SK-N-SH (cell line): ENCODE data around the gene IVNS1ABP. TPM values are rescaled to one million over a fixed set of nuclear protein-coding genes. Genes with fewer than 3 reads are reported as not detected.

ENCODE experiments used
- CTCF ChIA-PET: fragments of 300-600, 350-600 bp; formaldehyde crosslinking; extraction: SDS; loops from one replicate; lab custom pipeline; 2021; lab: Yijun Ruan, JAX
- POLR2A ChIA-PET: fragments of 350-600 bp; sonication (Branson Sonifier 250); formaldehyde crosslinking; extraction: SDS; loops from one replicate; lab custom pipeline; 2020; ENCODE audit warnings: antibody characterized with exemption, inconsistent platforms; lab: Yijun Ruan, JAX
- DNase-seq: peaks from one replicate; pipeline ENCODE4 v3.0.0; 2012
- H2AFZ ChIP-seq: fragments of 200-600 bp; sonication (generic); 2 replicates; pipeline ENCODE4 v1.8.1; 2016; ENCODE audit warnings: antibody characterized with exemption, mild to moderate bottlenecking, low read depth
- H3F3A ChIP-seq: fragments of 200-600 bp; sonication (generic); replicated peaks from 2 replicates; pipeline ENCODE3; 2016; ENCODE audit warnings: antibody characterized with exemption, mild to moderate bottlenecking; ENCODE audit not compliant: insufficient read depth
- H3K27ac ChIP-seq, 2 experiments: fragments of 200-500 bp in 1 of 2; fragments of 200-600 bp in 1 of 2; sonication (Bioruptor generic) in 1 of 2; sonication (generic), shearing (Covaris generic) in 1 of 2; 2 replicates each; pipeline versions ENCODE4 v1.5.1 to v1.6.1; 2014 to 2016; ENCODE audit warnings: low read depth in 2 of 2, inconsistent platforms in 1 of 2, low read length in 1 of 2, mild to moderate bottlenecking in 1 of 2, mixed read lengths in 1 of 2
- H3K27me3 ChIP-seq: fragments of 200-600 bp; sonication (generic), shearing (Covaris generic); 2 replicates; pipeline ENCODE4 v1.6.1; 2016; ENCODE audit warnings: mixed run types; ENCODE audit not compliant: insufficient read depth
- H3K36me3 ChIP-seq, 2 experiments: fragments of 200-500 bp in 1 of 2; fragments of 200-600 bp in 1 of 2; sonication (Bioruptor generic) in 1 of 2; sonication (generic) in 1 of 2; replicated peaks in 1 of 2; 2 replicates each; pipeline versions ENCODE3 to v1.5.1; 2014 to 2016; ENCODE audit warnings: low read length in 1 of 2, mild to moderate bottlenecking in 1 of 2; ENCODE audit not compliant: insufficient read depth in 2 of 2, control insufficient read depth in 1 of 2
- H3K4me1 ChIP-seq, 2 experiments: fragments of 200-500 bp in 1 of 2; fragments of 200-600 bp in 1 of 2; sonication (Bioruptor generic) in 1 of 2; sonication (generic), shearing (Covaris generic) in 1 of 2; 2 replicates each; pipeline versions ENCODE4 v1.5.1 to v1.6.1; 2014 to 2016; ENCODE audit warnings: low read depth in 1 of 2, low read length in 1 of 2, mixed run types in 1 of 2; ENCODE audit not compliant: insufficient read depth in 2 of 2, control insufficient read depth in 1 of 2
- H3K4me2 ChIP-seq: fragments of 200-600 bp; sonication (generic), shearing (Covaris generic); 2 replicates; pipeline ENCODE4 v1.6.1; 2017; ENCODE audit warnings: mixed run types
- H3K4me3 ChIP-seq, 2 experiments: fragments of 200-500 bp in 1 of 2; fragments of 200-600 bp in 1 of 2; sonication (Bioruptor generic) in 1 of 2; sonication (generic), shearing (Covaris generic) in 1 of 2; 2 replicates each; pipeline versions ENCODE4 v1.5.1 to v1.8.1; 2014 to 2016; ENCODE audit warnings: low read depth in 2 of 2, inconsistent platforms in 1 of 2, low read length in 1 of 2, mild to moderate bottlenecking in 1 of 2, mixed read lengths in 1 of 2, moderate library complexity in 1 of 2
- H3K79me2 ChIP-seq: fragments of 200-600 bp; sonication (generic); 2 replicates; pipeline ENCODE4 v1.8.1; 2017; ENCODE audit warnings: mild to moderate bottlenecking; ENCODE audit not compliant: insufficient read depth
- H3K9ac ChIP-seq: fragments of 200-600 bp; sonication (generic); 2 replicates; pipeline ENCODE4 v1.6.1; 2017; ENCODE audit warnings: mixed run types
- H3K9me2 ChIP-seq: fragments of 200-600 bp; sonication (generic); 2 replicates; pipeline ENCODE4 v1.6.1; 2017; ENCODE audit warnings: mixed run types
- H3K9me3 ChIP-seq: fragments of 200-600 bp; sonication (generic); 2 replicates; pipeline ENCODE4 v1.6.1; 2017; ENCODE audit warnings: mixed run types, mild to moderate bottlenecking, moderate library complexity
- H4K20me1 ChIP-seq: fragments of 200-600 bp; sonication (generic); 2 replicates; pipeline ENCODE4 v1.6.1; 2017; ENCODE audit warnings: mild to moderate bottlenecking, mixed run types; ENCODE audit not compliant: insufficient read depth
- ELF1 ChIP-seq: IDR thresholded peaks from 2 replicates; pipeline ENCODE4 v1.4.0; 2012
- FOXJ3 ChIP-seq: sonication (generic); formaldehyde crosslinking; IDR thresholded peaks from 2 replicates; pipeline ENCODE4 v1.5.1; 2020; ENCODE audit warnings: mild to moderate bottlenecking, missing genetic modification reagents
- FOXM1 ChIP-seq: IDR thresholded peaks from 2 replicates; pipeline ENCODE4 v1.4.0; 2012; ENCODE audit warnings: low read depth, mild to moderate bottlenecking
- JUND ChIP-seq: IDR thresholded peaks from 2 replicates; pipeline ENCODE4 v1.4.0; 2012
- MXI1 ChIP-seq: IDR thresholded peaks from 2 replicates; pipeline ENCODE4 v1.6.1; 2012; ENCODE audit warnings: mild to moderate bottlenecking, low read depth, low read length, improper control_type of control experiment
- RAD21 ChIP-seq: IDR thresholded peaks from 2 replicates; pipeline ENCODE4 v1.6.1; 2012; ENCODE audit warnings: mild to moderate bottlenecking, low read length
- RCOR1 ChIP-seq: fragments of 150-350 bp; IDR thresholded peaks from 2 replicates; pipeline ENCODE4 v1.6.1; 2017; ENCODE audit warnings: antibody characterized with exemption, low read length
- YY1 ChIP-seq: IDR thresholded peaks from 2 replicates; pipeline ENCODE4 v1.4.0; 2012; ENCODE audit warnings: low read depth, mild to moderate bottlenecking
- WGBS: methylation state at CpG from one replicate; pipeline ENCODE4 v1.1.6; 2017; ENCODE audit warnings: low lambda C conversion rate; 5-methylcytosine and 5-hydroxymethylcytosine counted together
- polyA plus RNA-seq, 3 experiments: library from polyadenylated mRNA; depleted of rRNA; stranded (reverse); fragments of >200 nt; gene quantifications; 2 replicates each; pipeline ENCODE4 v1.2.3, GENCODE V29; 2012
- TF ChIP-seq, protein P1 (sequence below): IDR thresholded peaks from 2 replicates; pipeline ENCODE4 v1.4.0; 2012; ENCODE audit warnings: low read depth, borderline replicate concordance
- TF ChIP-seq, protein P2 (sequence below): fragments of 200-600 bp; sonication (generic); IDR thresholded peaks from 2 replicates; pipeline ENCODE4 v1.6.1; 2017; ENCODE audit warnings: antibody characterized with exemption, mild to moderate bottlenecking, moderate library complexity
- TF ChIP-seq, protein P3 (sequence below): fragments of 150-350 bp; IDR thresholded peaks from 2 replicates; pipeline ENCODE4 v1.6.1; 2016; ENCODE audit warnings: mild to moderate bottlenecking, low read depth, low read length
- TF ChIP-seq, protein P4 (sequence below): IDR thresholded peaks from 2 replicates; pipeline ENCODE4 v1.4.0; 2012; ENCODE audit warnings: low read depth
- TF ChIP-seq, protein P5 (sequence below): IDR thresholded peaks from 2 replicates; pipeline ENCODE4 v1.4.0; 2012; ENCODE audit warnings: low read depth, borderline replicate concordance
- TF ChIP-seq, protein P6 (sequence below): IDR thresholded peaks from 2 replicates; pipeline ENCODE4; 2012

Gene IVNS1ABP
- polyA plus RNA-seq, 1 of the 3 experiments (the other 2 are of a cell fraction) = 24.5 TPM

DNA sequence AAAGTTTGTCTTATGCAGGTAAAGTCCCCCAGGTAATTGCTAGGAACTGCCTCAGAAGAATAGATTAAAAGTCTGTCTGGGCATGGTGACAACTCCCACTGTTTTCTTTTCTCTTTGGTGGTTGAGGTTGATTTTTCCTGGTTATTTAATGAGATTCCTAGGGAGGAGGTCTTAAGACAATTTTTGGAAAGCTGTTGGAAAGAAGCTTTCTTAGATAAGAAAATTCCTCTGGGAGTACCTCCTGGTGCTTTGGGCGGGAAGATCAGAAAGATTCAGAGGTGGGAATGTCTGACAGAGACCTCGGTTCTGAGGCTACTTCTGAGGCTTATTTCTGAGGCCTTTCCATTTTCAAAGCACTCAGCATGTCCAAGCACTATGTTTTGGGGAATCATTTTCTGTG lies 25.0 kb upstream of the IVNS1ABP start:
- no peaks in the 10 kb centered on the region for H3K79me2 ChIP-seq
- no peaks in the 10 kb centered on the region; a peak in 3 of 4 replicates for H3K4me1 ChIP-seq
- no peak overlapping the region for H3K4me3 ChIP-seq
- TF ChIP-seq RCOR1 (no peak), MXI1 (no peak), FOXM1 (no peak), RAD21 (no peak), FOXJ3 (CRISPR knock-in tag) (no peak), JUND (no peak), ELF1 (no peak), YY1 (no peak)
- TF ChIP-seq, protein P1, sequence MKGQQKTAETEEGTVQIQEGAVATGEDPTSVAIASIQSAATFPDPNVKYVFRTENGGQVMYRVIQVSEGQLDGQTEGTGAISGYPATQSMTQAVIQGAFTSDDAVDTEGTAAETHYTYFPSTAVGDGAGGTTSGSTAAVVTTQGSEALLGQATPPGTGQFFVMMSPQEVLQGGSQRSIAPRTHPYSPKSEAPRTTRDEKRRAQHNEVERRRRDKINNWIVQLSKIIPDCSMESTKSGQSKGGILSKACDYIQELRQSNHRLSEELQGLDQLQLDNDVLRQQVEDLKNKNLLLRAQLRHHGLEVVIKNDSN = no peak
- TF ChIP-seq, protein P2, sequence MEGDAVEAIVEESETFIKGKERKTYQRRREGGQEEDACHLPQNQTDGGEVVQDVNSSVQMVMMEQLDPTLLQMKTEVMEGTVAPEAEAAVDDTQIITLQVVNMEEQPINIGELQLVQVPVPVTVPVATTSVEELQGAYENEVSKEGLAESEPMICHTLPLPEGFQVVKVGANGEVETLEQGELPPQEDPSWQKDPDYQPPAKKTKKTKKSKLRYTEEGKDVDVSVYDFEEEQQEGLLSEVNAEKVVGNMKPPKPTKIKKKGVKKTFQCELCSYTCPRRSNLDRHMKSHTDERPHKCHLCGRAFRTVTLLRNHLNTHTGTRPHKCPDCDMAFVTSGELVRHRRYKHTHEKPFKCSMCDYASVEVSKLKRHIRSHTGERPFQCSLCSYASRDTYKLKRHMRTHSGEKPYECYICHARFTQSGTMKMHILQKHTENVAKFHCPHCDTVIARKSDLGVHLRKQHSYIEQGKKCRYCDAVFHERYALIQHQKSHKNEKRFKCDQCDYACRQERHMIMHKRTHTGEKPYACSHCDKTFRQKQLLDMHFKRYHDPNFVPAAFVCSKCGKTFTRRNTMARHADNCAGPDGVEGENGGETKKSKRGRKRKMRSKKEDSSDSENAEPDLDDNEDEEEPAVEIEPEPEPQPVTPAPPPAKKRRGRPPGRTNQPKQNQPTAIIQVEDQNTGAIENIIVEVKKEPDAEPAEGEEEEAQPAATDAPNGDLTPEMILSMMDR = no peak
- TF ChIP-seq, protein P3, sequence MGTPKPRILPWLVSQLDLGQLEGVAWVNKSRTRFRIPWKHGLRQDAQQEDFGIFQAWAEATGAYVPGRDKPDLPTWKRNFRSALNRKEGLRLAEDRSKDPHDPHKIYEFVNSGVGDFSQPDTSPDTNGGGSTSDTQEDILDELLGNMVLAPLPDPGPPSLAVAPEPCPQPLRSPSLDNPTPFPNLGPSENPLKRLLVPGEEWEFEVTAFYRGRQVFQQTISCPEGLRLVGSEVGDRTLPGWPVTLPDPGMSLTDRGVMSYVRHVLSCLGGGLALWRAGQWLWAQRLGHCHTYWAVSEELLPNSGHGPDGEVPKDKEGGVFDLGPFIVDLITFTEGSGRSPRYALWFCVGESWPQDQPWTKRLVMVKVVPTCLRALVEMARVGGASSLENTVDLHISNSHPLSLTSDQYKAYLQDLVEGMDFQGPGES = no peak
- TF ChIP-seq, protein P4, sequence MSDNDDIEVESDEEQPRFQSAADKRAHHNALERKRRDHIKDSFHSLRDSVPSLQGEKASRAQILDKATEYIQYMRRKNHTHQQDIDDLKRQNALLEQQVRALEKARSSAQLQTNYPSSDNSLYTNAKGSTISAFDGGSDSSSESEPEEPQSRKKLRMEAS = no peak
- TF ChIP-seq, protein P5, sequence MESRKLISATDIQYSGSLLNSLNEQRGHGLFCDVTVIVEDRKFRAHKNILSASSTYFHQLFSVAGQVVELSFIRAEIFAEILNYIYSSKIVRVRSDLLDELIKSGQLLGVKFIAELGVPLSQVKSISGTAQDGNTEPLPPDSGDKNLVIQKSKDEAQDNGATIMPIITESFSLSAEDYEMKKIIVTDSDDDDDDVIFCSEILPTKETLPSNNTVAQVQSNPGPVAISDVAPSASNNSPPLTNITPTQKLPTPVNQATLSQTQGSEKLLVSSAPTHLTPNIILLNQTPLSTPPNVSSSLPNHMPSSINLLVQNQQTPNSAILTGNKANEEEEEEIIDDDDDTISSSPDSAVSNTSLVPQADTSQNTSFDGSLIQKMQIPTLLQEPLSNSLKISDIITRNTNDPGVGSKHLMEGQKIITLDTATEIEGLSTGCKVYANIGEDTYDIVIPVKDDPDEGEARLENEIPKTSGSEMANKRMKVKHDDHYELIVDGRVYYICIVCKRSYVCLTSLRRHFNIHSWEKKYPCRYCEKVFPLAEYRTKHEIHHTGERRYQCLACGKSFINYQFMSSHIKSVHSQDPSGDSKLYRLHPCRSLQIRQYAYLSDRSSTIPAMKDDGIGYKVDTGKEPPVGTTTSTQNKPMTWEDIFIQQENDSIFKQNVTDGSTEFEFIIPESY = no peak
- TF ChIP-seq, protein P6, sequence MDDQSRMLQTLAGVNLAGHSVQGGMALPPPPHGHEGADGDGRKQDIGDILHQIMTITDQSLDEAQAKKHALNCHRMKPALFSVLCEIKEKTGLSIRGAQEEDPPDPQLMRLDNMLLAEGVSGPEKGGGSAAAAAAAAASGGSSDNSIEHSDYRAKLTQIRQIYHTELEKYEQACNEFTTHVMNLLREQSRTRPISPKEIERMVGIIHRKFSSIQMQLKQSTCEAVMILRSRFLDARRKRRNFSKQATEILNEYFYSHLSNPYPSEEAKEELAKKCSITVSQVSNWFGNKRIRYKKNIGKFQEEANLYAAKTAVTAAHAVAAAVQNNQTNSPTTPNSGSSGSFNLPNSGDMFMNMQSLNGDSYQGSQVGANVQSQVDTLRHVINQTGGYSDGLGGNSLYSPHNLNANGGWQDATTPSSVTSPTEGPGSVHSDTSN = no peak
- no peak overlapping the region for H3K9ac ChIP-seq
- POLR2A ChIA-PET = no interaction called here
- WGBS = 56% methylated on average over 2 of the region's 2 CpGs
- H3K27me3 ChIP-seq = no peaks in the 10 kb centered on the region
- no peak overlapping the region for H2AFZ ChIP-seq
- H3F3A ChIP-seq = no peaks in the 10 kb centered on the region
- CTCF ChIA-PET = no interaction called here
- no peaks in the 10 kb centered on the region for H3K36me3 ChIP-seq
- H3K4me2 ChIP-seq = no peak overlapping the region
- H4K20me1 ChIP-seq = no peaks in the 10 kb centered on the region
- H3K9me3 ChIP-seq = no peaks in the 10 kb centered on the region
- H3K27ac ChIP-seq = no peak overlapping the region
- DNase-seq = no peak
- H3K9me2 ChIP-seq = no peaks in the 10 kb centered on the region
